H1 (cell line): ENCODE data around the gene MRPS12. TPM values are rescaled to one million over a fixed set of nuclear protein-coding genes. Genes with fewer than 3 reads are reported as not detected.
"Not testable (repeated sequence)": the region's sequence is repeated elsewhere in the genome, so short reads cannot be mapped to it uniquely, and the experiment has no call there.

Experiments
- CTCF ChIA-PET: fragments of 300-600 bp; sonication (Branson Sonifier 250); formaldehyde crosslinking; loops from one replicate; lab custom pipeline; 2021; ENCODE audit not compliant: partially characterized antibody; lab: Charles Lee
- POLR2A ChIA-PET: fragments of 300-600 bp; sonication (Branson Sonifier 250); formaldehyde crosslinking; loops from one replicate; lab custom pipeline; 2021; ENCODE audit warnings: inconsistent platforms; ENCODE audit not compliant: partially characterized antibody; lab: Charles Lee
- DNase-seq, 2 experiments: peaks; one replicate each; pipeline versions ENCODE4 v3.0.0 to v3.0.0-alpha.2; 2010 to 2022; ENCODE audit warnings: low spot score in 2 of 2, low read depth in 1 of 2, mixed read lengths in 1 of 2
- FAIRE-seq: peaks from 2 replicates; lab custom pipeline; 2011; peaks lifted over from hg19 to GRCh38; lab: Jason Lieb, UNC
- H2AFZ ChIP-seq: 2 replicates; pipeline ENCODE4 v1.8.1; 2012; ENCODE audit warnings: low read length, inconsistent platforms
- H2AK5ac ChIP-seq: 2 replicates; pipeline ENCODE4 v1.6.1; 2013; ENCODE audit warnings: low read depth, low read length
- H2BK120ac ChIP-seq: replicated peaks from 2 replicates; pipeline ENCODE3; 2013; ENCODE audit warnings: low read depth, low read length, inconsistent platforms
- H2BK12ac ChIP-seq: 2 replicates; pipeline ENCODE4 v1.6.1; 2013; ENCODE audit warnings: low read depth, low read length
- H2BK15ac ChIP-seq: 2 replicates; pipeline ENCODE4 v1.6.1; 2013; ENCODE audit warnings: low read length
- H2BK20ac ChIP-seq: 2 replicates; pipeline ENCODE4 v1.6.1; 2013; ENCODE audit warnings: low read length
- H2BK5ac ChIP-seq: 2 replicates; pipeline ENCODE4 v1.6.1; 2013; ENCODE audit warnings: low read depth, low read length
- H3K14ac ChIP-seq: 2 replicates; pipeline ENCODE4 v1.6.1; 2013; ENCODE audit warnings: inconsistent platforms; ENCODE audit not compliant: insufficient read length
- H3K18ac ChIP-seq: 2 replicates; pipeline ENCODE4 v1.6.1; 2013; ENCODE audit warnings: low read length; ENCODE audit errors: extremely low read depth
- H3K23ac ChIP-seq: 2 replicates; pipeline ENCODE4 v1.6.1; 2013; ENCODE audit warnings: inconsistent platforms; ENCODE audit not compliant: insufficient read length
- H3K23me2 ChIP-seq: 2 replicates; pipeline ENCODE4 v1.6.1; 2013; ENCODE audit warnings: low read depth, low read length
- H3K27ac ChIP-seq: 2 replicates; pipeline ENCODE4 v1.6.1; 2011; ENCODE audit warnings: low read depth, low read length, inconsistent platforms
- H3K27me3 ChIP-seq, 4 experiments: replicated peaks in 1 of 4; 1 replicate in 1 of 4; 2 replicates in 3 of 4; pipeline versions ENCODE4 v1.6.1 to v1.8.1; 2011 to 2013; ENCODE audit warnings: low read length in 3 of 4, mild to moderate bottlenecking in 3 of 4, inconsistent platforms in 2 of 4, mixed read lengths in 2 of 4, moderate library complexity in 1 of 4; ENCODE audit not compliant: control insufficient read depth in 3 of 4, insufficient read depth in 3 of 4; ENCODE audit errors: extremely low read depth in 1 of 4
- H3K36me3 ChIP-seq, 4 experiments: 2 replicates each; pipeline versions ENCODE4 v1.6.1 to v1.8.1; 2011 to 2013; ENCODE audit warnings: mild to moderate bottlenecking in 4 of 4, low read length in 3 of 4, moderate library complexity in 2 of 4, control low read depth in 1 of 4, inconsistent platforms in 1 of 4; ENCODE audit not compliant: insufficient read depth in 4 of 4, control insufficient read depth in 2 of 4
- H3K4ac ChIP-seq: replicated peaks from 2 replicates; pipeline ENCODE3; 2013; ENCODE audit warnings: low read length, low read depth, mixed read lengths, inconsistent platforms; ENCODE audit not compliant: insufficient read length
- H3K4me1 ChIP-seq, 4 experiments: replicated peaks in 1 of 4; 1 replicate in 1 of 4; 2 replicates in 3 of 4; pipeline versions ENCODE4 v1.6.1 to v1.8.1; 2011 to 2013; ENCODE audit warnings: low read length in 3 of 4, inconsistent platforms in 2 of 4, mixed read lengths in 1 of 4; ENCODE audit not compliant: insufficient read depth in 4 of 4, control insufficient read depth in 3 of 4
- H3K4me2 ChIP-seq, 2 experiments: 2 replicates each; pipeline versions ENCODE4 v1.6.1 to v1.8.1; 2011 to 2013; ENCODE audit warnings: low read depth in 2 of 2, low read length in 2 of 2, control low read depth in 1 of 2, inconsistent platforms in 1 of 2, mild to moderate bottlenecking in 1 of 2; ENCODE audit not compliant: insufficient read depth in 1 of 2
- H3K4me3 ChIP-seq, 4 experiments: fragments of 200-600, 300-600 bp in 1 of 4; sonication (generic), shearing (Covaris generic), sonication (Bioruptor Twin) in 1 of 4; 2 replicates each; pipeline versions ENCODE4 v1.5.1 to v1.8.1; 2011 to 2016; ENCODE audit warnings: low read length in 4 of 4, low read depth in 3 of 4, control low read depth in 2 of 4, inconsistent platforms in 2 of 4, mild to moderate bottlenecking in 2 of 4, mixed read lengths in 1 of 4, moderate library complexity in 1 of 4; ENCODE audit not compliant: insufficient read depth in 2 of 4; ENCODE audit errors: extremely low read depth in 1 of 4
- H3K56ac ChIP-seq: replicated peaks from 2 replicates; pipeline ENCODE3; 2013; ENCODE audit warnings: low read depth, mild to moderate bottlenecking, mixed read lengths, low read length, inconsistent platforms; ENCODE audit not compliant: insufficient read length
- H3K79me1 ChIP-seq: 2 replicates; pipeline ENCODE4 v1.6.1; 2013; ENCODE audit warnings: low read depth, low read length, control low read depth
- H3K79me2 ChIP-seq, 2 experiments: 2 replicates each; pipeline versions ENCODE4 v1.6.1 to v1.8.1; 2012 to 2013; ENCODE audit warnings: low read length in 2 of 2, mild to moderate bottlenecking in 2 of 2, inconsistent platforms in 1 of 2; ENCODE audit not compliant: insufficient read depth in 2 of 2, control insufficient read depth in 1 of 2
- H3K9ac ChIP-seq, 4 experiments: replicated peaks in 1 of 4; 1 replicate in 1 of 4; 2 replicates in 3 of 4; pipeline versions ENCODE4 v1.6.1 to v1.8.1; 2011 to 2013; ENCODE audit warnings: low read depth in 3 of 4, low read length in 3 of 4, control low read depth in 2 of 4, mild to moderate bottlenecking in 2 of 4, moderate library complexity in 2 of 4, inconsistent platforms in 1 of 4; ENCODE audit errors: extremely low read depth in 1 of 4
- H3K9me3 ChIP-seq, 2 experiments: 2 replicates each; pipeline versions ENCODE4 v1.6.1 to v1.8.1; 2012 to 2013; ENCODE audit warnings: mild to moderate bottlenecking in 2 of 2, moderate library complexity in 2 of 2, control low read depth in 1 of 2, inconsistent platforms in 1 of 2, low read depth in 1 of 2, low read length in 1 of 2, mixed read lengths in 1 of 2; ENCODE audit not compliant: insufficient read depth in 2 of 2
- H4K20me1 ChIP-seq, 2 experiments: replicated peaks in 1 of 2; 2 replicates each; pipeline versions ENCODE3 to v1.8.1; 2011 to 2013; ENCODE audit warnings: inconsistent platforms in 2 of 2, low read length in 2 of 2, mild to moderate bottlenecking in 1 of 2; ENCODE audit not compliant: insufficient read depth in 2 of 2, control insufficient read depth in 1 of 2
- H4K5ac ChIP-seq: 2 replicates; pipeline ENCODE4 v1.6.1; 2013; ENCODE audit warnings: low read length, low read depth, mixed read lengths, inconsistent platforms; ENCODE audit not compliant: insufficient read length
- H4K8ac ChIP-seq: 2 replicates; pipeline ENCODE4 v1.8.0; 2013; ENCODE audit warnings: mild to moderate bottlenecking, moderate library complexity, low read length, inconsistent platforms; ENCODE audit not compliant: insufficient read depth; ENCODE audit errors: extremely low read depth
- H4K91ac ChIP-seq: replicated peaks from 2 replicates; pipeline ENCODE3; 2013; ENCODE audit warnings: low read length, mixed read lengths, inconsistent platforms; ENCODE audit not compliant: insufficient read length
- TAF1 ChIP-seq: IDR thresholded peaks from 2 replicates; pipeline ENCODE4 v1.6.1; 2011; ENCODE audit warnings: mild to moderate bottlenecking, low read depth, low read length
- WGBS, 2 experiments: shearing (Covaris generic) in 1 of 2; methylation state at CpG; one replicate each; pipeline versions ENCODE4 v1.1.6 to v1.1.7; 2013 to 2015; ENCODE audit warnings: low lambda C conversion rate in 2 of 2, mixed read lengths in 2 of 2, inconsistent platforms in 1 of 2, low coverage in 1 of 2, missing lambda C conversion rate in 1 of 2; ENCODE audit not compliant: insufficient replicate concordance in 2 of 2, insufficient coverage in 1 of 2, insufficient read length in 1 of 2; ENCODE audit errors: extremely low coverage in 1 of 2, missing lambda C conversion rate in 1 of 2; 5-methylcytosine and 5-hydroxymethylcytosine counted together
- polyA plus RNA-seq, 7 experiments: library from polyadenylated mRNA; depleted of rRNA in 3 of 7; stranded (reverse) in 5 of 7; unstranded in 2 of 7; fragments of >200 nt in 5 of 7; fragments of 200-250 nt in 2 of 7; gene quantifications; 1 replicate in 5 of 7; 2 replicates in 1 of 7; 4 replicates in 1 of 7; pipeline versions ENCODE4 v1.2.1 to v1.2.3, GENCODE V29; 2011 to 2013; ENCODE audit warnings: missing spikeins in 2 of 7, mixed read lengths in 2 of 7
- total RNA-seq: library from RNA; stranded (reverse); fragmentation: NEBNext Ultra II Directional; extraction: Animal tissue kit (Norgen Biotek cat#: 25700); gene quantifications from 2 replicates; pipeline ENCODE4 v1.2.1, GENCODE V29; 2021

Gene MRPS12
- total and polyA plus RNA-seq, 2 of the 8 experiments (the other 6 are each of a cell fraction or from before 2014, with no cell fraction given), result 79.0 to 175 TPM

GRCh38 chr19:38883286-38883685 lies 47.5 kb upstream of the MRPS12 start (continued):
- no peak for TF ChIP-seq TAF1

GRCh38 chr19:38884691-38885090 lies 46.1 kb upstream of the MRPS12 start:
- WGBS, 2 experiments, result 81% methylated on average over 3 of the region's 3 CpGs; no CpG with 5 or more reads in 1 of the 2 experiments
- not testable (repeated sequence) for H4K5ac ChIP-seq

More at GRCh38 chr19:38884691-38885090, 46.1 kb upstream of the MRPS12 start:
- DNase-seq, H4K8ac ChIP-seq, H4K91ac ChIP-seq, H3K56ac ChIP-seq, H4K20me1 ChIP-seq, H2AK5ac ChIP-seq, H2BK5ac ChIP-seq, FAIRE-seq, H3K27me3 ChIP-seq, H3K18ac ChIP-seq, H3K79me1 ChIP-seq, H3K14ac ChIP-seq, H3K4ac ChIP-seq, H2BK120ac ChIP-seq, H3K27ac ChIP-seq, H2BK15ac ChIP-seq, H2BK20ac ChIP-seq, H3K23ac ChIP-seq, POLR2A ChIA-PET, H3K36me3 ChIP-seq, H3K23me2 ChIP-seq, H2AFZ ChIP-seq, H2BK12ac ChIP-seq, H3K4me3 ChIP-seq, H3K4me2 ChIP-seq, H3K79me2 ChIP-seq, H3K9ac ChIP-seq, H3K4me1 ChIP-seq, H3K9me3 ChIP-seq: not testable (repeated sequence)
- CTCF ChIA-PET, result interaction anchor here (1.3 kb wide), 1 partner anchor 21 kb away, joined by 3 read pairs; no protein-coding TSS in a partner anchor
